Measurements from ENCODE around the gene PARP2.

DNA sequence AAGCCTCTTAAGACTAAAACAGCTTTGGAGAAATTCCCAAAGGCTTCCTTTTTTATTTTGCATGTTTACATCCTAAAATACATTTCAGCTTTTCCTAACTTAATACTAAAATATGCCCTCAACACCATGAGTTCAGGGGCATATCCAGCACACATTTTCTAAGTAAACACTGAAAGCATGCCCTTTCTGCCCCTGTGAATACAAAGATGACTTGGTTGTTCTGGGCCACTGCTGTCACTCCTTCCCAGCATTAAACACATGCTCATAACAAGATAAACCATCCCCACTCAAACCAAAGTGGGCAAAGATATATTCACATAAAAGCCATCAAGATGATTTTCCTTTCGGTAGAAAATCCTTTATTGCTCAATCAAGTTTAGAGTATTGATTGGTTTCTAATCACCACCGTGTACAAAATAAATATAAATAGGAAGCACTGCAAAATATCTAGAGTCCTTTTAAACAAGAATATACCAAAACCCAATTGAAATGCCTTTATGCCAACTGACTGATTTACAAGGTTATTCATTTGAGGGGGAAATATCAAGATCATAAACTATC is 12.3 kb upstream of the PARP2 start:
- no peak for TF ChIP-seq POLR2AphosphoS5 (IDR thresholded peaks at IDR 0.05; ENCODE audit: borderline replicate concordance, low read depth, low read length)
- no peak for TF ChIP-seq EZH2 (IDR thresholded peaks at IDR 0.05)
- TF ChIP-seq FOXP2 (optimal IDR thresholded peaks at IDR 0.05; ENCODE audit: control extremely low read depth, extremely low read length, insufficient read depth): no peak

All from SK-N-MC (cell line).